ENCODE measurements around the gene TXNDC17.

TXNDC17 gene

DNA sequence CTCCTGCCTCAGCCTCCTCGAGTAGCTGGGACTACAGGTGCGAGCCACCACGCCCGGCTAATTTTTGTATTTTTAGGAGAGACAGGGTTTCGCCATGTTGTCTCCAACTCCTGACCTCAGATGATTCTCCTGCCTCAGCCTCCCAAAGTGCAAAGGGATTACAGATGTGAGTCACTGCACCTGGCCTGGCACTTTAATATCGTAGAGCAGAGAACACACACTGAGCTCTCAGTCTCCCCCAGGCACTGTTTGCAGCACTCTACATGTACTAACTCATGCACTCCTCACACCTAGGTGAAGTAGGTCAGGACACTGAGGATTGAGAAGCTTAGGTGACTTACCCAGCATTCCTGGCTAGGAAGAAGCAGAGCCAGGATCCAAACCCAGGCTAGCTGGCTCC lies 25.7 kb downstream of the TXNDC17 start:
- no peak overlapping the region for H3K9ac ChIP-seq (ENCODE audit: low read depth, low read length)
- H3K4me3 ChIP-seq (ENCODE audit: low read length): no peak overlapping the region
- peaks cover 25% of the 10 kb centered on the region for H3K27me3 ChIP-seq (ENCODE audit: insufficient read depth, low read length)
- H3K9me3 ChIP-seq (ENCODE audit: insufficient read depth, low read depth, low read length): no peaks in the 10 kb centered on the region
- H3K4me1 ChIP-seq (ENCODE audit: insufficient read depth, low read length): no peaks in the 10 kb centered on the region
- H3K36me3 ChIP-seq (ENCODE audit: insufficient read depth, low read depth, low read length): no peaks in the 10 kb centered on the region
- no peak overlapping the region for H3K27ac ChIP-seq (ENCODE audit: low read length)

GRCh38 chr17:6667516-6667915 lies 26.7 kb downstream of the TXNDC17 start:
- Histone ChIP-seq H3K27me3 (ENCODE audit: insufficient read depth, low read length) (peaks cover 24% of the 10 kb centered on the region), H3K36me3 (ENCODE audit: insufficient read depth, low read depth, low read length) (no peaks in the 10 kb centered on the region), H3K4me1 (ENCODE audit: insufficient read depth, low read length) (no peaks in the 10 kb centered on the region), H3K27ac (ENCODE audit: low read length) (no peak overlapping the region), H3K9me3 (ENCODE audit: insufficient read depth, low read depth, low read length) (no peaks in the 10 kb centered on the region), H3K9ac (ENCODE audit: low read depth, low read length) (no peak overlapping the region), H3K4me3 (ENCODE audit: low read length) (no peak overlapping the region)

GRCh38 chr17:6668219-6668618 lies 27.4 kb downstream of the TXNDC17 start:
- Histone ChIP-seq H3K27ac (ENCODE audit: low read length) (no peak overlapping the region), H3K4me1 (ENCODE audit: insufficient read depth, low read length) (no peaks in the 10 kb centered on the region)

GRCh38 chr17:6668727-6669425 lies 28.0 kb downstream of the TXNDC17 start:
- H3K4me1 ChIP-seq (ENCODE audit: insufficient read depth, low read length): no peaks in the 10 kb centered on the region
- H3K27me3 ChIP-seq (ENCODE audit: insufficient read depth, low read length): peaks cover 23% of the 10 kb centered on the region
- H3K27ac ChIP-seq (ENCODE audit: low read length): no peak overlapping the region
- H3K9ac ChIP-seq (ENCODE audit: low read depth, low read length): no peak overlapping the region
- H3K4me3 ChIP-seq (ENCODE audit: low read length): no peak overlapping the region
- H3K9me3 ChIP-seq (ENCODE audit: insufficient read depth, low read depth, low read length): no peaks in the 10 kb centered on the region
- no peaks in the 10 kb centered on the region for H3K36me3 ChIP-seq (ENCODE audit: insufficient read depth, low read depth, low read length)

More at GRCh38 chr17:6668219-6668618, 27.4 kb downstream of the TXNDC17 start:
- no peak overlapping the region for H3K4me3 ChIP-seq (ENCODE audit: low read length)
- H3K36me3 ChIP-seq (ENCODE audit: insufficient read depth, low read depth, low read length): no peaks in the 10 kb centered on the region
- no peak overlapping the region for H3K9ac ChIP-seq (ENCODE audit: low read depth, low read length)
- H3K27me3 ChIP-seq (ENCODE audit: insufficient read depth, low read length): peaks cover 24% of the 10 kb centered on the region
- H3K9me3 ChIP-seq (ENCODE audit: insufficient read depth, low read depth, low read length): no peaks in the 10 kb centered on the region

DNA sequence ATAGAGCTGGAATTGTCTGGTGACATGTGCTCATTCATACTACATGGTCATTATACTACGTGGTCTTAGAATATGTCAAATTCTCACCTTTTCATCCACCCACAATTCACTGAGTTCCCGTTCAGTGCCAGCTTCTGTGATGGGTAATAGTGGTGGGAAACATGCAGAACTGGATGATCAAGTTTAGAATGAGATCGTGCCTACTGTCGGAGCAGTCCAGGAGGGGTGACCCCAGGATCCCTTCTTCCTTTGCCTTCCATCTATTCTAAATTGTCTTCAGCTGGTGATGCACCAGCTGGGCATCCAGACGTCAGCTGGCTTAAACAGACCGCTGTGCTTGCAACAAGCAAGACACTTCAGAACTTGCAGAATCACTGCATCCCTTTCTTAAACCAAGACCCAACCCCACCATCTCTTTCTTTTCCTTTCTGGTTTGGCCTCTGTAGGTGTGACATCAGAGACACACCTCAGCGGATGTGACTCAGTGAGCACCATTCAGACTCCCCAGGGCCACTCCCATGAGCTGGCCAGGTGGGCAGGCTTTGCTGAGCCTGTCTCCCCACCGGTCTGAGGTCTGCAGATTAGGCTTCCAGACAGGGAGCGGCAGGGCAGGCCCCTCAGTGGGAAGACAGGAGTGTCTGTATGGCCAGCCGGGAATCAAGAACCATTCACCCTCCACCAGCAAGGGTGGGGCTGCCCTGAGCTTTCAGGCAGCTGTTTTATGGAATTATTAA lies 28.8 kb downstream of the TXNDC17 start:
- Histone ChIP-seq H3K36me3 (ENCODE audit: insufficient read depth, low read depth, low read length) (no peaks in the 10 kb centered on the region), H3K4me1 (ENCODE audit: insufficient read depth, low read length) (no peaks in the 10 kb centered on the region), H3K4me3 (ENCODE audit: low read length) (no peak overlapping the region), H3K27ac (ENCODE audit: low read length) (no peak overlapping the region), H3K27me3 (ENCODE audit: insufficient read depth, low read length) (peaks cover 20% of the 10 kb centered on the region), H3K9ac (ENCODE audit: low read depth, low read length) (no peak overlapping the region), H3K9me3 (ENCODE audit: insufficient read depth, low read depth, low read length) (no peaks in the 10 kb centered on the region)

- no peaks in the 10 kb centered on the region for H3K36me3 ChIP-seq (ENCODE audit: insufficient read depth, low read depth, low read length)
- no peak overlapping the region for H3K27ac ChIP-seq (ENCODE audit: low read length)
- no peaks in the 10 kb centered on the region for H3K9me3 ChIP-seq (ENCODE audit: insufficient read depth, low read depth, low read length)
- peaks cover 13% of the 10 kb centered on the region for H3K27me3 ChIP-seq (ENCODE audit: insufficient read depth, low read length)
- H3K4me1 ChIP-seq (ENCODE audit: insufficient read depth, low read length): no peaks in the 10 kb centered on the region
- no peak overlapping the region for H3K4me3 ChIP-seq (ENCODE audit: low read length)
- H3K9ac ChIP-seq (ENCODE audit: low read depth, low read length): no peak overlapping the region
Measured at GRCh38 chr17:6670571-6670970, 29.7 kb downstream of the TXNDC17 start.

- no peak overlapping the region for H3K4me3 ChIP-seq (ENCODE audit: low read length)
- no peaks in the 10 kb centered on the region for H3K36me3 ChIP-seq (ENCODE audit: insufficient read depth, low read depth, low read length)
- H3K9me3 ChIP-seq (ENCODE audit: insufficient read depth, low read depth, low read length): no peaks in the 10 kb centered on the region
- H3K4me1 ChIP-seq (ENCODE audit: insufficient read depth, low read length): 0 out of 2 replicates have a peak, but pooled peaks cover 3% of the 10 kb centered on the region
- H3K27me3 ChIP-seq (ENCODE audit: insufficient read depth, low read length): peaks cover 10% of the 10 kb centered on the region
- no peak overlapping the region for H3K9ac ChIP-seq (ENCODE audit: low read depth, low read length)
- H3K27ac ChIP-seq (ENCODE audit: low read length): no peak overlapping the region
Measured at GRCh38 chr17:6670999-6671398, 30.1 kb downstream of the TXNDC17 start.

- H3K27me3 ChIP-seq (ENCODE audit: insufficient read depth, low read length): peaks cover 6% of the 10 kb centered on the region
- H3K9ac ChIP-seq (ENCODE audit: low read depth, low read length): no peak overlapping the region
- no peaks in the 10 kb centered on the region for H3K36me3 ChIP-seq (ENCODE audit: insufficient read depth, low read depth, low read length)
- no peak overlapping the region for H3K27ac ChIP-seq (ENCODE audit: low read length)
- no peaks in the 10 kb centered on the region for H3K9me3 ChIP-seq (ENCODE audit: insufficient read depth, low read depth, low read length)
- 0 out of 2 replicates have a peak, but pooled peaks cover 4% of the 10 kb centered on the region for H3K4me1 ChIP-seq (ENCODE audit: insufficient read depth, low read length)
- H3K4me3 ChIP-seq (ENCODE audit: low read length): no peak overlapping the region
Measured at GRCh38 chr17:6671431-6671830, 30.6 kb downstream of the TXNDC17 start.

DNA sequence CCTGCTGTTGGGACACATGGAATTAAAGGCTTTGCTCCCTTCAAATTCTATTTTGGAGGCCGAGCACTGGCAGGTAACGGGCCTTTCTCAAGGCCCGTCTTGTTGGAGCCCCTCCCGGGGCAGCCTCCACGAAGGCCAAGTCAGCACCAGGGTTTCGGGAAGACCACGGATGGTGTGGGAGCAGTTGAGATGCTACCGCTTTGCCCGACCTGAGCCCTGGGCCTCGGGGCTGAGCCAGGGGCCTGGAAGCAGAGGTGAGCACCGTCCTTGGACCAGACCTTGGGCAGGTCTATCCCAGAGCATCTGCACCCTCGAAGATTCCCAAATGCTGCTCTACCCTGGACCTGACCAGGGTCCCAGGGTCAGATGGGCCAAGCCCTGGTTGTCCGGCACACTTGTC lies 33.7 kb downstream of the TXNDC17 start:
- Histone ChIP-seq H3K4me1 (ENCODE audit: insufficient read depth, low read length) (0 out of 2 replicates have a peak, but pooled peaks cover 4% of the 10 kb centered on the region), H3K27me3 (ENCODE audit: insufficient read depth, low read length) (no peaks in the 10 kb centered on the region), H3K4me3 (ENCODE audit: low read length) (no peak overlapping the region), H3K9ac (ENCODE audit: low read depth, low read length) (no peak overlapping the region), H3K36me3 (ENCODE audit: insufficient read depth, low read depth, low read length) (no peaks in the 10 kb centered on the region), H3K27ac (ENCODE audit: low read length) (no peak overlapping the region), H3K9me3 (ENCODE audit: insufficient read depth, low read depth, low read length) (no peaks in the 10 kb centered on the region)

GRCh38 chr17:6675201-6675825 lies 34.5 kb downstream of the TXNDC17 start:
- Histone ChIP-seq H3K4me1 (ENCODE audit: insufficient read depth, low read length) (0 out of 2 replicates have a peak, but pooled peaks cover 4% of the 10 kb centered on the region), H3K27me3 (ENCODE audit: insufficient read depth, low read length) (no peaks in the 10 kb centered on the region), H3K9ac (ENCODE audit: low read depth, low read length) (no peak overlapping the region), H3K36me3 (ENCODE audit: insufficient read depth, low read depth, low read length) (no peaks in the 10 kb centered on the region), H3K4me3 (ENCODE audit: low read length) (no peak overlapping the region), H3K27ac (ENCODE audit: low read length) (no peak overlapping the region), H3K9me3 (ENCODE audit: insufficient read depth, low read depth, low read length) (no peaks in the 10 kb centered on the region)

DNA sequence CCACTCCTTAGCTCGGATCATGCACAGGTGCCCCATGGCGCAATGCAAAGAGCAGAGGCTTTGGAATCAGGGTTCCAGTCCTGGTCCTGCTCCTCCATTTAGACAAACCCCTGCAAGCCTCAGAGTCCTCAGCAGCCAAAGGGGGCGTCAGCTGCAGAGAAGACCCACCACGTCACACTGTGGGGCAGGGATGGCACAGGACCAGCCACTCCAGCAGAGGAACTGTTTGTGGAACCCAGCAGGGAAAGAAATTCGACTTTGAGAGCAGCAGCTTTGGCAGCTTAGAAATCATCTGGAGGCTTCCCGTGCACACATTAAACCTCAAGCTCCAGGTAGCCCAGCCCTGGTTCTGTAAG lies 35.9 kb downstream of the TXNDC17 start:
- no peak overlapping the region for H3K4me3 ChIP-seq (ENCODE audit: low read length)

More for the DNA sequence above, 35.9 kb downstream of the TXNDC17 start:
- Histone ChIP-seq H3K4me1 (ENCODE audit: insufficient read depth, low read length) (0 out of 2 replicates have a peak, but pooled peaks cover 4% of the 10 kb centered on the region), H3K36me3 (ENCODE audit: insufficient read depth, low read depth, low read length) (no peaks in the 10 kb centered on the region), H3K9ac (ENCODE audit: low read depth, low read length) (no peak overlapping the region), H3K9me3 (ENCODE audit: insufficient read depth, low read depth, low read length) (no peaks in the 10 kb centered on the region), H3K27ac (ENCODE audit: low read length) (no peak overlapping the region), H3K27me3 (ENCODE audit: insufficient read depth, low read length) (no peaks in the 10 kb centered on the region)
